ENCODE results near the gene TMEM170B.

TMEM170B gene

DNA sequence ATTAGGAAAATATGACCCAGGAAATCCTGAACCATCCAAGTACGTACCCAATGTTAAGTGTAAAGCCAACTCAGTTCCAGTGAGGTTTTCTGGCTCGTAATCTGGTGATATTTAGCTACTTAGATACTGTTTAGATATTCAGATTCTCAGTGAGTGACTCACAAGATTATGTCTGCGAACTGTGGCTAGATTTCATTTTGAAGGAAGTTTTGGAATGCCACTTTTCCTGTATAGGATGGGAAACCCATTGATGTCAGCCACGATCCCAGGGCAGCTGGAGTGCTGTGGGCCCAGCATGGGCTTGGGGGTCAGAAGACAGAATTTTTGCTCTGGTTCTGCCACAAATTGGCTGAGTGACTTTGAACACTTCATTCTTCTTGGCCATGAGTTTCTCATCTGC is 76.3 kb downstream of the TMEM170B start:
- DNase-seq (ENCODE audit: low read depth in 2 of 2, low spot score in 1 of 2): no peak

DNA sequence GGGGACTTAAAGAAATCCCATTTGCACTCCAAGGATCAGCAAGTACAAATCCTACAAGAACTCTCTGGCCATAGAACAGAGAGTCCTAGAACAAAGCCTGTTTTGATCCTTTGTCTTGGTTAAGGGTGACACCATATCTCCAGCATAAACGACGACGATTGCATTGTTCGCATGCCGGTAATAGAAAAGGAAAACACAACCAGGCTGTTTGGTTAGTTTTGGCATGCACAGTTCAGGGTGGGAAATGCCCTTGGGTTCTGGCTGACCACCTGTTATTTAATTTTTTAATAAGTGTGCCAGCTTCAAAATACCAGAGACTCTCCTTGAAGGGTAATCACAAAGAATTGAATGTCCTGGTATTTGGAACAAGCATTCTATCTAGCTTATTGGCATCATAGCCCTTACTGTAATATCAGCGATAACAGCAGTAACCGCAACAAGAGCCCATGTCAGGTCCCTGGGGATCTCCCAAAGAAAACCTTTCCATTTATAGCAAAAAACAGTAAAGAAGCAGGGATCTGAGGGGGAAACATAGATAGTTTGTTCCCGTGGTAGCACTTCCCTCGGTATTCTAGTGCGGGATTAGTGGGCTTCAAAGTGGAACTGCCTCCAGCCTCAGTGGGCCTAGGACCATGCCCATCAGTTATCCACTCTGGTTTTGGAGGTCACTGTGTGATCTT is 77.1 kb downstream of the TMEM170B start:
- DNase-seq (ENCODE audit: low read depth in 2 of 2, low spot score in 1 of 2): no peak

DNA sequence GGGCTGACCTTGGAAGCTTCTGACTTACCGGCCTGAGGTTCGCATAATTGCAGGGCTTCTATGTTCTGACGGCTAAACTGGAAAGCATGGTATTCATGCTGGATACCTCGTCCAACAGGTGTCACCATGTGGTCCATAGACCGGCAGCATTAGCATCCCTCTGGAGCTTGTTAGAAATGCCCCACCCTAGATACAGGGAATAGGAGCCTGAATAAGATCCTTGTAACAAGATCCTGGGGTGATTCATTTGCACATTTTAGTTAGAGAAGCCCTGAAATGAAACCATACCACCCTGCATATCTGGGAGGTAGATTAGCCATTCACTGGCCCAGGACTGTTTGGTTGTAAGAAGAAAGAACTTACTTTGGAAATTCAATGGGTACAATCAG is 77.7 kb downstream of the TMEM170B start:
- no peak for DNase-seq (ENCODE audit: low read depth in 2 of 2, low spot score in 1 of 2)

DNA sequence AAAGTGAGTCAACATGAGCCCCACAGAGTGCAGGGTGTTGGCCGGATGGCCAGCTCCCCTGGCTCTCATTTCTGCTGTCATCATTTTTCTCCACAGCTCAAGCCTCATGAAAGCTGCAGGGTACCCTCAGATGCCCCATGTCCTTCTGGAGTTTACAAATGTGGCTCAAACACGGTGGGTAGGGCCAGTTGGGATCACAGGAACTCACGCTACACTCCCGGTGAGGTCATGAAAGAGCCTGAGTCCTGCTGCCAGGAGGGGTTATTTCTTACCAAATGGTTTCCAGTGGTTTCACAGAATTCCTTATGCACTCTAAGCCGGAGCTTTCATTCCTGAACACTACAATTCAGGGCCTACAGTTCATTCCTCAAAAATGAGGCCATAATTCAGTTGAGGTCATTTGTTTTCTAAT is 78.7 kb downstream of the TMEM170B start:
- no peak for DNase-seq (ENCODE audit: low read depth in 2 of 2, low spot score in 1 of 2)

DNA sequence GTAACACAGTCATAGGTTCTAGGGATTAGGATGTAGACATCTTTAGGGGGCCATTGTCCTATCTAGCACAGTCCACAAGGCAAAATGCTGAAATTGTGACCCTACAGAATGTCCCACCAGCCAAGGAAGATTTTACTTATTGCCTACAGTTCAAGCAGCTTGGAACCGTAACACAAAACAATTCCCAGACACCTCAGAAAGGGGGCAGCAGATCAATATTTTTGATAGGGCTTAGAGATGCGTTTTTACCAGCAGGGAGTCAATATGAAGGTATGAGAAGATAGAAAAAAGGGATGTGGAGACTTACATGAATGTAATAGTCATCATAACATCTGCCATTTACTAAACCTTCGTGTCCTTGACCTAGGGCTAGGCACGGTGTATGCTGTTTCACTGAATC is 81.0 kb downstream of the TMEM170B start:
- DNase-seq (ENCODE audit: low read depth in 2 of 2, low spot score in 1 of 2): no peak

DNA sequence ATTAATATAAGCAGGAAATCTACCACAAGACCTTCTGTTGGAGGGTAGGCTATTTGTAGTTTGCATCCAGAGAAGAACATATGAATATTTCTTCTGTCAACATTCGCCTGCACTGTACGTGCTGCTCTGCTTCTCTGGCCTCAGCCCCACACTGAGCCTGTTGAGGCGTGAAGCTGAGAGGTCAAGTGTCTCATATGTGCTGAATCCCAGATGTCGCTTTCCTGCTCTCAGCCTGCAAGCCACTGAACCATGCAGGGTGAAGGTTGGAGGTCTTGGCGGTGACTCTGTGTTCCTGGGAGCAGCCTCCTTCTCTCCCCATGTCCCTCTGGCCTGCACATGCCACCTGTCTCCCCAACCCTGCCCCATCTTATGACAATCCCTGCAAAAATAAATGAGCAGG is 83.6 kb downstream of the TMEM170B start:
- DNase-seq (ENCODE audit: low read depth in 2 of 2, low spot score in 1 of 2): no peak

DNA sequence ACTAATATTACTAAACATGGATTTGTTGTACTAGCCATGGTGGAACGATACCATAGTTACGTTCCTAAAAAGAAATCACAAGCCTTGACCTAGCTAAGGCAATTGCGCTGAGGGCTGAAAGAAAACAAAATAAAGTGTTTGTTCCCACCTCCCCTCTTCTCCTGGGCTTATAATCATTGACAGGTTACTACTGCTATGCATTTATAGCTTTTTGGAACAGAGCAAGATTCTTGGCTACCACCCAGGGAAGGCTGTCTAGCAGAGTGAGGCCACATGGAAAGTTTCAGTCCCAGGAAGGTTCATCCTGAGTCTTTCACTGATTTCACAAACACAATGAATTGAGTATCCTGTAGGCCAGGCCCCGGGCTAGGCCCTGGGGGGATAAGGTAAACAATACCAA is 84.6 kb downstream of the TMEM170B start:
- DNase-seq (ENCODE audit: low read depth in 2 of 2, low spot score in 1 of 2): no peak

DNA sequence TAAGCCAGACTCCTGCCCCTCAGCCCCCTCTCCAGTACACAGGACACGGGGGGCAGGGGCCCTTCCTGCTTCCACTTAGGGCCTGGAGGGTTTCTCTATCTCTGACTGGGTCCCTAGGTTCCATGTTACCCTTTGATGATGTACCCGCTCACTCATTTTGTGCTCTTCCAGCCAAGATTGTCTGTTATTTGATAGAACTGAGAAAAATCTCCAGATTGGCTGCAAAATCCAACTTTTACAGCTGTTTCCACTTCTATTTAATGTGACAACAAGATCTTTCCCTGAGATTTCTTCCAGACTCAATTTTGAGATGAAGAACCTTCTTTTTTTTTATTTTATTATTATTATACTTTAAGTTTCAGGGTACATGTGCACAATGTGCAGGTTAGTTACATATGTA is 85.7 kb downstream of the TMEM170B start:
- no peak for DNase-seq (ENCODE audit: low read depth in 2 of 2, low spot score in 1 of 2)

DNA sequence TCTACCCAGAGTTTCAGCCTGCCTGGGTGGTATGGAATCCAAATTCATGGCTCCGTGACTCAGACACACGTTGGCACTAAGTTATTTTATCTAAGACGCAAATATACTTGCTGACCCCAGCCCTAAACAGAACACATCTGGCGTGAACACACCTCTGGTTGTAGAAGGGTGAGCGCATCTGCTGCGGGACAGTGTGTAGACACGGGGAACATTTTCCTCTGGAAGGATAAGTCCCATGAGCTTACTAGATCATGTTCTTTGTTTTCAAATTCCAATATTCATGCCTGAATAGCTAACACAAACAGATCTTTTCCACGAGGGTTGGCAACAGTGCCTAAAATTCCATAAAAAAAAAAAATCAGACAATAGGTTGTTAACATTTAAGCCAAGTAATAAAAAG is 87.8 kb downstream of the TMEM170B start:
- no peak for DNase-seq (ENCODE audit: low read depth in 2 of 2, low spot score in 1 of 2)

DNA sequence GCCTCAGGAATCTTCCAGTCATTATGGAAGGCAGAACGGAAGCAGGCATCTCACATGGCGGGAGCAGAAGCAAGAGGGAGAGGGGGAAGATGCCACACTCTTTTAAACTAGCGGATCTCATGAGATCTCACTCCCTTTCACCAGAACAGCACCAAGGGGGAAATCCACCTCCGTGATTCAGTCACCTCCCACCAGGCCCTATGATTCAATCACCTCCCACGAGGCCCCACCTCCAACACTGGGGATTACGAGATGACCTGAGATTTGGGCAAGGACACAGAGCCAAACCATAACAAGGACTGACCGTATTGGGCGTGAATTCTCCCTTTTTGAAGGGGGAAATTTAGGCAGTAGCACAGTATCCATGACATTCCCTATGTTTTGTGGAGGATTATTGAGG is 88.8 kb downstream of the TMEM170B start:
- DNase-seq (ENCODE audit: low read depth in 2 of 2, low spot score in 1 of 2): no peak

DNA sequence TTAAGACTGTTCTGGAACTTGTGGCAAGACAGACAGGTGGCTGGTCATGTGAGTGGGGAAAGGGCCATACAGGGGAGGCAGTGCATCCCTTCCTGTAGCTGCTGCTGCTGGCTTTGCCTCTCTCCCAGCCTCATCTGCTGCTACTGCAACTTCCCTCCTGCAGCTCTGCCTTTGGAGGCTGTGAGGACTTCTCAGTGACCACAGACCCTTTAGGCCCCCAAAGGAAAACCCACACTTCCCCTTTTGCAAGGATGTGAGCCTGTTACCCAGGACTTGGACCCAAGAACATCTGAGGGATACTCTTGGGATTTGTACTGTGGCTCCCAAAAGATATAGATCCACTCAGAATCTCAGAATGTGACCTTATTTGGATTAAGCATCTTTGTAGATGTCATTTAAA is 91.0 kb downstream of the TMEM170B start:
- no peak for DNase-seq (ENCODE audit: low read depth in 2 of 2, low spot score in 1 of 2)

DNA sequence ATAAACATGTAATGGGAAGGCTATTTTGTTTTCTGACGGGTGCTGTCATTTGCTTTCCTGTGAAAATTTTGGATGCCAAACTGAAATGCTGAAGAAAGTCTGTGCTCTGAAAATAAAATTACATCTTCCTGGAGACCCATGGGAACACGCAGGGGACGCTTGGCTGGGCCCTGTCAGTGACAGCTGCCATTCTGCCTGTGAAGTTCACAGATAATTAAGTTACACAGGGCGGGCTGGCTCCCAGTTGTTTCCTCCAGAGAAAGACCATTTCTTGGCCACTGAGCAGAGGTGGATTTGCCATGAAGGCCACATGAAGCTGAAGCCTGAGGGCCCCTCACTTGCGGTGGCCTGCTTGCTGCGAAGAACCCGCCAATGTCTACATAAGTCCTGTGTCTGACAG is 93.5 kb downstream of the TMEM170B start:
- DNase-seq (ENCODE audit: low read depth in 2 of 2, low spot score in 1 of 2): no peak

DNA sequence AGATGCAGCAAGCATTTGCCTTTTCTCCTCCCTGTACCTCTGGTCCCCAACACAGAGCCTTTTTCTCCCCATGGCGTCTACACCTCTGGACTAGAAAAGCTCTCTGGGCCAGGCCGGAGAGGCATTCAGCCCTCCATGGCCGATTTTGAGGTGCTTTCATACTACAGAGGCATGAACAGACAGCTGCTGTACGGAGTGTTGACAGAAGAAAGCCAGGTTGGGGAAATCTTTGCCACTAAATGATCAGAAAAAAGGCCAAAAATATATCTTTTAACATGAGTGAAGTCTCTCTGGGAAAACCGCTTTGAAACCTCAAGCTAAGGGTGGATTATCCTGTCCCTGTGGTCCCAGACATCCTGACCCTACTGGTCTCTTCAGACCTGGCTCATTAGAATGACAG is 94.0 kb downstream of the TMEM170B start:
- no peak for DNase-seq (ENCODE audit: low read depth in 2 of 2, low spot score in 1 of 2)

DNA sequence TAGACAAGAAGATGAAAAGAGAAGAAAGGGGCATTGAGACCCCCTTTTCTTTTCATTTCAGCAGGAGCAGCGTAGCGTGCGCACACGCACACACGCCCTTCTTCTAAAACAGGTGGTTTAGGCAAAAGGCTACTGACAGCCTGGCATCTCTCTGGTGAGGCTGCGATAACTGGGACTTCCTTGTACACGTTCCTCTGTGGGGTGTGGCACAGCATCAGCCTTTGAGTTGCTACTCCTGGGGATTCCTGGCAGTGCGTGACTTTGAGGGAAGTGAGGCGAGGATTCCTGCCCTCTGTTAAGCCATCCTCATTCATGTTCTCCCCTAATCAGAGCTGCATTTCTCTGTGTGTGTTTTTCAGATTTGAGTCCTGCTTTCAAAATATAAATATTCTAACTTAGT is 94.7 kb downstream of the TMEM170B start:
- DNase-seq (ENCODE audit: low read depth in 2 of 2, low spot score in 1 of 2): no peak

DNA sequence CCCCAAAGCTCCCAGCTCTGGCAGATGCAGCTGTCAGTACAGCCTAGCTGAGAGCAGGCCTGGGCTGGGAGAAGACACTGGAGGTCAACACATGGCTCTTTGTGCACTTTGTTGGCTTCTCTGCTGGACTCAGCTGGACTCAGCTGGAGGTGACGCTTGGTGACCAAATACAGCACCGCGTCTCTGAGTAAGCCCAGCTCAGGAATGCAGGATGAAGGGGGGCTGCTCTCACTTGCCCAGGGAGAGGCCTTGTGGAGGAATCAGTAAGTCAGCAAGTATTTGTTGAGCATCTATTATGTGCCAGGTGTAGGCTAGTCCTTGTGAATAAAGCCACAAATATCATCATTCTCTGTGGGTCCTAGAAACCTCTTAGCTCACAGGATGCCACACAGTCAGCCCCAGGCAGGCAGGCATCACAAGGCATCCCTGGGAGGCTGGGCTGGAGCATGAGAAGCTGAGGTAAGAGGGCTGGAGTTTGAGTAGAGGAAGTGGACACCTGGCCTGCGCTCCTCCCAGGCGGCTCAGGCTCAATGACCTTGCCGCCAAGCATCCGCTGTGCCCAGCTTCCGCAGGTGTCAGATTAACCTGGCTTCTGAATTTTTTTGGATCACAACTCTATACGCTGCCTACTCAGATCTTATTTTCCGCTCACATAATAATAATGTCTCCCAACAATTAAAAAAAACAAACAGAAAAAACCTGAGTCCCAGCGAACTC is 95.4 kb downstream of the TMEM170B start:
- DNase-seq (ENCODE audit: low read depth in 2 of 2, low spot score in 1 of 2): no peak

Measured in stimulated activated CD8-positive, alpha-beta memory T cell treated with anti-CD3 and anti-CD28 coated beads, Interleukin-4, amount 100 ng/mL, for 4 hours (primary cell).